Sciatic nerve (tissue), 2 donors: ENCODE results near the gene MTUS2. TPM values are rescaled to one million over a fixed set of nuclear protein-coding genes. Genes with fewer than 3 reads are reported as not detected.

Experiments
- ATAC-seq: fragments of 200-7000 bp; cut with Tn5 transposase; one replicate; pipeline ENCODE4 v1.9.1; 2020; ENCODE audit warnings: mild to moderate bottlenecking, moderate library complexity
- DNase-seq: peaks from one replicate; pipeline ENCODE4 v3.0.0-alpha.2; 2020; ENCODE audit warnings: low spot score
- intact Hi-C: fragments of 100-400 bp; cut with DNase I; formaldehyde crosslinking; loops from one replicate; pipeline ENCODE4 v1.14.2; 2022
- total RNA-seq: library from RNA; stranded (reverse); fragmentation: NEBNext Ultra II Directional; extraction: Animal tissue kit (Norgen Biotek cat#: 25700); gene quantifications from one replicate; pipeline ENCODE4 v1.2.1, GENCODE V29; 2021
- donor health status: DM: no; HTN: no; CAD: no.
- donor health status: DM: no; HTN: no; CAD: no.

Gene MTUS2
- total RNA-seq, 1 donor from 2014 or later: not detected

DNA sequence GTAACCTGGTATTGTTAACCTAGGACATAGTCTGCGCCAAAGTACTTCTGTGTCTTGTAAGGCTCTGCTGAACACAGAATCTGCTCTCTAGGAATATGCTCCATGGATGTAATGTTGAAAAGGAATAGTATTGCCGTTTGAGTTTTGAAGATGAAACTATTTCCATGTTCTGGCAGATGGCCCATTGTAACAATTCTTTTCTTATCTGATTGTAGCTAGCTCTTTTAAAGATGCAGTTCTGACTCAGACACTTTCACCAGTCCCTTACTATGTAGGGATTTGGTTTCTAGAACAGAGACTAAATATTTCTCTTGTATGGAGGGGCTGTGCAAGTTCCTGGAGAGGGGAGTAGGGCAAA, 185.6 kb downstream of the MTUS2 start:
- ATAC-seq: no peak
- intact Hi-C loops: no loop called here
- DNase-seq: no peak

DNA sequence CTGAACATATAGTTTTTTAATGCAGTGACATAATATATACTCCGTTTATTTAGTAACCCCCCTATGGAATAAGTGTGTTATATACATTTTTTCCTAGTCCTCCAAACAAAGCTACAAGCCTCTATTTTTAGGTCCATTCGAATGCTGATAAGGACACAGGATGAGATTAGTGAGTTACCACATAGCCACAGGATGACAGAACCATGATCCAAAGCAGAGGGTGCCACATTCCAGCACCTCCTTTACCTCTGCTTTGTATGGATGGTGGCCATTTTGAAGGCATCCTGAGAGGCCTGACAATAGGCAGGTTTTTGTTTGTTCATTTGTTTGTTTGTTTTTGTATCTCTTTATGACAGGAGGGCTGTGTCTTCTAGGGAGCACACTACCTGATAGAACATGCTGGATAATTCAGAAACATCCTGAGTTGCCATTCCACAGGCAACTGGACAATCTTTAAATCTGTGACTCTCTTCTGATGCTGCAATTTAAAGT, 186.3 kb downstream of the MTUS2 start:
- intact Hi-C loops: no loop called here
- ATAC-seq: no peak

GRCh38 chr13:29008296-29008695, 188.2 kb downstream of the MTUS2 start:
- intact Hi-C loops: no loop called here
- no peak for DNase-seq
- no peak for ATAC-seq

More for the DNA sequence above, 186.3 kb downstream of the MTUS2 start:
- no peak for DNase-seq

- no peak for DNase-seq
- ATAC-seq: no peak
- intact Hi-C loops: no loop called here
These were observed 200.2 kb downstream of the MTUS2 start for GRCh38 chr13:29020314-29020713.

- no peak for ATAC-seq
- intact Hi-C loops: no loop called here
These were observed 201.2 kb downstream of the MTUS2 start for GRCh38 chr13:29021311-29021710.

GRCh38 chr13:29021717-29022116, 201.6 kb downstream of the MTUS2 start:
- DNase-seq (no peak), ATAC-seq (no peak)
- intact Hi-C loops: no loop called here

More at GRCh38 chr13:29021311-29021710, 201.2 kb downstream of the MTUS2 start:
- no peak for DNase-seq

DNA sequence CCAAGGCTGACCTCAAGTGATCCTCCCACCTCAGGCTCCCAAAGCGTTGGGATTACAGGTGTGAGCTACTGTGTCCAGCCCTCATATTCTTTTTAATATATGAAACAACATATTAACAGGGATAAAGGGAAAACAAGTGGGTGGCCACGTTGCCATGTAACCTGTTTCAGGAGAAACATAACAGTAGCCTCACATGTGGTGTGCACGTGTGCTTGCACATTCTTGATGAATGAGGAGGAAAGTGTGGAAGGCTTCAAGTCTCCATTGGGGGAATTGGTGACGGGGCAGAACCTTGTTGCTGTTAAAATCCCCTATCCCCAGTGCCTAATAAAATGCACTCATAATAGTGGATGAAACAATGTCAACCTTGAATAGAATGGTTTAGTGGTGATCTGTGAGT, 202.3 kb downstream of the MTUS2 start:
- intact Hi-C loops: no loop called here
- no peak for ATAC-seq
- DNase-seq: no peak

DNA sequence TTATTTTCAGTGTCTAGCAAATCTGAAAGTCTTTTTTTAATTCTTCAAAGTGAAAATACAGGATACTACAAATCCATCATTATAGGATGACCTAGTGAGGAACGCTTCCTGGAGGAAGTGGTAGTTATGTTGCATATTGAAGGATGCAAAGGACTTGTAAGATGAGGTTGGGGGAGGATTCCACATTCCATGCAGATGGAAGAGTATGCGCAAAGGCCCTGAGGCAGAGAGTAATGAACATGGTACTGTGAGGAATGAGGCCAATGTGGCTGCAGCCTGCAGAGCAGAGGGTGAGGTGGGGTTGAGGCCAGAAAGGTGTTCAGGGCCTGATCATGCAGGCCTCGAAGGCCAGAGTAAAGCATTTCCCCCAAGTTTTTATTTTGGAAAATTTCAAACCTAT, 202.8 kb downstream of the MTUS2 start:
- no peak for ATAC-seq
- intact Hi-C loops: no loop called here
- DNase-seq: no peak

DNA sequence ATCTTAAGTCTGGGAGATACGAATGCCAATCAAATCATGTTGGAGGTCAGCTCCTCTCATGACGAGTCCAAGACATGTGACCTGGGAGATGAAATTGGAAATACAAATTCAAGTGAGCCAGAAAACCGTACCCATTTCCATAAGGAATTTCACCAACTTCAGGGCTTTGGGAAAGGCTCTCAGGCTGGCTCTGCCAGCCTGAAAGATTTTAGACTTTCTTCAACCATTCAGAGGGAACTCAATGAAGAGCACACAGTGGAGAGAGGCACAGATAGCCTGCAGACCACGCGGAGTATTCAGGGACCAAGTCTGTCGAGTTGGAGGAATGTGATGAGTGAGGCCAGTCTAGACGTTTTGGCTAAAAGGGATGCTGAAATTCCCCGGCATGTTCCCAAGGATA, 204.6 kb downstream of the MTUS2 start:
- DNase-seq (no peak), ATAC-seq (no peak)
- intact Hi-C loops: no loop called here

- ATAC-seq (no peak), DNase-seq (no peak)
- intact Hi-C loops: no loop called here
These were observed 208.7 kb downstream of the MTUS2 start for GRCh38 chr13:29028868-29029267.

GRCh38 chr13:29038700-29039099, 218.6 kb downstream of the MTUS2 start:
- intact Hi-C loops: no loop called here
- no peak for ATAC-seq
- DNase-seq: no peak

DNA sequence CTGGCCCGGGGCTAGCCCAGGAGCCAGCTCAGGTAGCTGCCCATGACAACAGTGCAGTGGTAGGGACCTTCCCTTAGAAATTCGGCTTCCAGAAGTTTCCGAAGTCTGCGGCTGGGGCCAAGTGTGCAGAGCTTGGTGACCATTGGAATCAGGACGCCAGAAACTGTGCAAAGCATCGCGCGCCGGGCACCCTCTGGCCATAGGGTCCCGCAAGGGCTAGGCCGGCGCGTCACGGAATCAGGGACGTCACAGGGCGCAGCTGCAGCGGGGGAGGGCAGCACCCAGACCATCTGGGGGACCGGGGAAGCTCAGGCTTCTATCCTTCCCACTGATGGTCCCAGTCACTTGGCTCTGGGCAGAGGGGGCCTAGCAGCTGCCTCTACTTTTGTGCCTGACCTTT, 219.1 kb downstream of the MTUS2 start:
- ATAC-seq: no peak
- intact Hi-C loops: no loop called here

GRCh38 chr13:29046588-29046987, 226.4 kb downstream of the MTUS2 start:
- intact Hi-C loops: no loop called here
- ATAC-seq: no peak

More for the DNA sequence above, 219.1 kb downstream of the MTUS2 start:
- DNase-seq: no peak

GRCh38 chr13:29049524-29049923, 229.4 kb downstream of the MTUS2 start:
- DNase-seq: no peak
- intact Hi-C loops: no loop called here
- no peak for ATAC-seq

More at GRCh38 chr13:29046588-29046987, 226.4 kb downstream of the MTUS2 start:
- no peak for DNase-seq

DNA sequence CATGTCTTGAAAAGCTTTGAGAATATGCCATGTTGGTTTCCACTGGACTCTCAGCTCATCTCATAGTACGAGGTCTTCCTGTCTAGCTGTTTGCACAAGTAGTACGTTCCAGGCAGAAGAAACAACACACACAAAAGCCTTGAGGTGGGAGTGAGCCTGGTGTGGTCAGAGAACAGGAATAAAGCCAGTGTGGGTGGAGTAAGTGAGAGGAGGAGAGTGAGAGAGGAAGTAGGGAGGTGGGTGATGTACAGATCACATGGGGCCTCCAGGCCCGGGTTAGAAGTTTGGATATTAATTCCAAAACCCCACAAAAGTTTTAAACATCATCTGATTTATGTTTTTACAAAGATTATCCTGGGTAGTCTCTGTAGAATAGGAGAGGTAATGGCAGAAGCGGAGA, 230.6 kb downstream of the MTUS2 start:
- ATAC-seq (no peak), DNase-seq (no peak)
- intact Hi-C loops: no loop called here

GRCh38 chr13:29059800-29060199, 239.7 kb downstream of the MTUS2 start:
- DNase-seq (no peak), ATAC-seq (no peak)
- intact Hi-C loops: no loop called here

- intact Hi-C loops: no loop called here
- no peak for DNase-seq
- no peak for ATAC-seq
These were observed 245.0 kb downstream of the MTUS2 start for GRCh38 chr13:29065142-29065541.

DNA sequence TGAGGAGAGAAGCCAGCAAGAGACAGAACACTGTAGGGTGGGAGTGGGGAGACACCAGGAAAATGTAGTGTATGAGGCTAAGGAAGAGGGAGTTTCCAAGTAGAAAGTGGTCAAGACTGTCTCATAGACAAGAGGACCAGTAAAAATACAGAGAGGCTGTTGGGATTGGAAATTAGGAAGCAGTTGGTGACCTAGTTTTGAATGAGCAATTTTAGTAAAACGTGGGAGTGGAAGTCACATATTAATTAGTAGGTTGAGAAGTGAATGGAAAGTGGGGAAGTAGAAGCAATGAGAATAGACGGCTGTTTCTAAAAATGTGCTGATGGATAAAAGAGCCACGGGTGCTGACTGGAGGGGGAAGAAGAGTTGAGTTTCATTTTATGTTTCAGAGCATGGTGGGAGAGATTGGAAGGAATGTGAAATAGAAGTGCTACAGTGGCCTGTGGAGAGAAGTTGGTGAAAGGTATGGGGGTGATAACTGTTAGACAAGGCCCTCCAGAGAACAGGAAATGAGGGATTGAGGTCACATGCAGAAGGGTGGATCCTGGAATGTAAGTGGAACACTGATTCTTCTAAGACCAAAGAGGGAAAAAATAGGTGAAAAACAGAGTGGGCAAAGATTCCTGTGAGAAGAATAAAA, 247.3 kb downstream of the MTUS2 start:
- no peak for ATAC-seq
- intact Hi-C loops: no loop called here
- DNase-seq: no peak

DNA sequence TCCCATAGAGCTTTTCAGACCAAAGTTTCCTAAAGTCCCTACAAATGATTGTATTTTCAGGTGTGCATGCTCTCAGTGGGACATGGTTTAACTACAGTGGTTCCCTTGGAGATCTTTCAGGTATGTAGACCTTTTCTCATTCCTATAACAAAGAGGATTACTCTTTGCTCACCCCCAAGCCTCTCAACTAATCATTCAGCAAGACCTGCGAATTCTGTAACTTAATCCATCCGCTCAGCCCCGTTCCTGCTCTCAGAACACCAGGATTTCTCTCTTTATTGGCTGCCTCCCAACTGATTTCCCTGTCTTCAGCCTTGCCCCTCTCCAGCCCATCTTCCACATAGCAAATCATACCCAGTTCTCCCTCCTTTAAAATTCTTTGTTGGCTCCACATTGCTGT, 253.6 kb downstream of the MTUS2 start:
- intact Hi-C loops: no loop called here
- DNase-seq (no peak), ATAC-seq (no peak)

DNA sequence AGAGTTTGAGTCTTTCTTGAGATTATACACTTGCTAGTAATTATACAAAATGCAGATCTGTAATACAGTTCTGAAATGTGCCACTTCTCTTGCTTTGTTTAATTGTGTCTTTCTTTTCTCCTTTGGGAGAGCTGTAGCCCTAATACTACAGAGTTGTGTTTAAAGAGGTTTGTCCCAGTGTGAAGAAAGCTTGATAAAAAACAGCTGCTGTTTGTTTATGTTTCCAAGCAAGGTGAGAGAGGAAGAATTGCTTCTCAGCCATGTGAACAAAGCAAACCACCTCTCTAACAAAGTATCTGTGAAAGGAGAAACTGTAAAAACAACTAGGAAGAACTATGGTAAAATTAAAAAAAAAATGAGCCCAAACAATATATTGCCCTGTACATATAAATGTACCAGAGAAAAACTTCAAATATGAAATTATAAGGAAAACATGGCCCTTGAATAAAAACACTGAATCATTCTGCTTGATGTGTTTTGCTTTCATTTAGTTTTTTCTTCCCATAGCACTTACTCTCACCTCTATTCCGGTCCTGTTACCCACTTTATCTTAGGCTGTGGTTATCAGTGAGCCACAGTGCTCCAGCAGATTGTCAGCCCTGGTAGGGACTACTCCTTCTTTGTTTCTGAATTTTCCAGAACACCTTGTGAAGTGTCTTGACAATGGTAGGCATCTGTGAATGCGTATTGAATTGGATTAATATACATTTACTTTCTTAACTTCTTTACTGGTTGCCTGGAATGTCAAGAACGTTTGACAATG, 257.1 kb downstream of the MTUS2 start:
- no peak for DNase-seq
- intact Hi-C loops: no loop called here
- no peak for ATAC-seq

DNA sequence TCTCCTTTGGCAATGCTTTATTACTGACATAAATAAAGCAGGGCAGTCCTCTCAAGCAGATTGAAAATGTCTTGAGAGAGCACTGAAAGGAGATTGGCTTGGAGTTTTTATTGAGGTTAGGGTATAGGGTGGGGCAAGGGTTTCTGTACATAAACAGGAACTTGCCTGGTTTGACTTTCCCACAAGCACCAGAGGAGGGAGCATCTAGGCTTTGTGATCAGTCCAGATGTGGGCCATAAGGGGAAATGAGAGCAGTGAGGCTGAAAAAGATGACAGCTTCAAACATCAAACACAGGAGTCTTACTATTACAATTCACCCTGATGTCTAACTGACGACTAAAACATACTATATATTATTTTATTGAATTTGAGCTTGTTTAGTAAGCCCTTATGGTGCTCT, 260.9 kb downstream of the MTUS2 start:
- DNase-seq (no peak), ATAC-seq (no peak)
- intact Hi-C loops: no loop called here
